H1 (cell line): ENCODE results near the gene INPP4A. TPM values are rescaled to one million over a fixed set of nuclear protein-coding genes. Genes with fewer than 3 reads are reported as not detected.

Source experiments
- CBX8 ChIP-seq: fragments of 300-800, 300-1000 bp; sonication (generic); IDR thresholded peaks from 2 replicates; pipeline ENCODE4 v1.7.1; 2016; ENCODE audit warnings: low read depth, low read length, borderline replicate concordance
- KDM5A ChIP-seq: fragments of 200-600 bp; IDR thresholded peaks from 2 replicates; pipeline ENCODE4 v1.7.1; 2012; ENCODE audit warnings: mild to moderate bottlenecking, low read length, inconsistent platforms, mixed read lengths
- SP2 ChIP-seq: IDR thresholded peaks from 2 replicates; pipeline ENCODE4 v1.6.1; 2012; ENCODE audit warnings: mild to moderate bottlenecking, low read length, inconsistent platforms
- SRF ChIP-seq: IDR thresholded peaks from 2 replicates; pipeline ENCODE4 v1.6.1; 2011; ENCODE audit warnings: mild to moderate bottlenecking, low read depth, low read length, moderate library complexity
- polyA plus RNA-seq, 7 experiments: library from polyadenylated mRNA; depleted of rRNA in 3 of 7; stranded (reverse) in 5 of 7; unstranded in 2 of 7; fragments of >200 nt in 5 of 7; fragments of 200-250 nt in 2 of 7; gene quantifications; 1 replicate in 5 of 7; 2 replicates in 1 of 7; 4 replicates in 1 of 7; pipeline versions ENCODE4 v1.2.1 to v1.2.3, GENCODE V29; 2011 to 2013; ENCODE audit warnings: missing spikeins in 2 of 7, mixed read lengths in 2 of 7
- total RNA-seq: library from RNA; stranded (reverse); fragmentation: NEBNext Ultra II Directional; extraction: Animal tissue kit (Norgen Biotek cat#: 25700); gene quantifications from 2 replicates; pipeline ENCODE4 v1.2.1, GENCODE V29; 2021
- TF ChIP-seq, protein P1 (sequence below): IDR thresholded peaks from 2 replicates; pipeline ENCODE4 v1.6.1; 2012; ENCODE audit warnings: inconsistent platforms

The INPP4A gene
- total and polyA plus RNA-seq, 2 of the 8 experiments (the other 6 are each of a cell fraction or from before 2014, with no cell fraction given): 25.6 to 34.3 TPM

DNA sequence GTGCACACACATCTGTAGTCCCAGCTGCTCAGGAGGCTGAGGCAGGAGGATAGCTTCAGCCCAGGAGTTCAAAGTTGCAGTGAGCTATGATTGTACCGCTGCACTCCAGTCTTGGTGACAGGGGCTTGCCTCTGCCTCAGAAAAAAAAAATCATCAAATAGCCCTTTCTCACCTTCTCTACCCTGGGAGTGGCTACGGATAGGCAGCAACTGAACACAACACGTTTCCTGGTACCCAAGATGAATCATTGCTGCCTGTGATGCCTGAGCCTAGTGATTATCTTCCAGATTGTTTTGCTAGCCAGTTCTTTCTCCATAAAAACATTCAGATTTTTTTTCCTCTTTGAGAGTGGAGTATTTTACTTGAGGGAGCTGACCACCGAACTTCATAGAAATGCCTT lies 13.5 kb downstream of the INPP4A start (continued):
- TF ChIP-seq SRF (no peak), KDM5A (no peak), SP2 (no peak), CBX8 (no peak)
- TF ChIP-seq, protein P1, sequence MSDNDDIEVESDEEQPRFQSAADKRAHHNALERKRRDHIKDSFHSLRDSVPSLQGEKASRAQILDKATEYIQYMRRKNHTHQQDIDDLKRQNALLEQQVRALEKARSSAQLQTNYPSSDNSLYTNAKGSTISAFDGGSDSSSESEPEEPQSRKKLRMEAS: no peak
